Memory B cell (primary cell): ENCODE measurements around the gene ATXN7L1.
A peak's percentile ranks its signal among the peaks of the same experiment; 100 is the strongest.

Experiments used
- ATAC-seq: fragments of 150-1000 bp; cut with Tn5 transposase; 2 replicates; pipeline ENCODE4 v1.10.0; 2021; ENCODE audit warnings: low read depth, mild to moderate bottlenecking, moderate library complexity
- DNase-seq, 2 donors: peaks; one replicate each; pipeline ENCODE4 v3.0.0; 2022; ENCODE audit warnings: low spot score in 2 of 2
- H3K27ac Mint-ChIP-seq: one replicate; pipeline ENCODE4 v1.8.0; 2022; ENCODE audit warnings: mild to moderate bottlenecking, moderate library complexity, mixed read lengths
- H3K27me3 Mint-ChIP-seq: one replicate; pipeline ENCODE4 v1.8.0; 2022; ENCODE audit warnings: mixed read lengths
- H3K36me3 Mint-ChIP-seq: one replicate; pipeline ENCODE4 v1.8.0; 2022; ENCODE audit warnings: mild to moderate bottlenecking, mixed read lengths
- H3K4me1 Mint-ChIP-seq: one replicate; pipeline ENCODE4 v1.8.0; 2022; ENCODE audit warnings: mixed read lengths
- H3K4me3 Mint-ChIP-seq: one replicate; pipeline ENCODE4 v1.8.0; 2022; ENCODE audit warnings: mild to moderate bottlenecking, moderate library complexity, mixed read lengths
- H3K9me3 Mint-ChIP-seq: one replicate; pipeline ENCODE4 v1.8.0; 2022; ENCODE audit warnings: mixed read lengths

ATXN7L1 gene

GRCh38 chr7:105693576-105693975 lies 182.8 kb downstream of the ATXN7L1 start:
- H3K9me3 Mint-ChIP-seq, result peaks cover 6% of the 10 kb centered on the region
- DNase-seq (no peak), ATAC-seq (no peak)
- peaks cover 25% of the 10 kb centered on the region for H3K4me1 Mint-ChIP-seq
- no peaks in the 10 kb centered on the region for H3K27me3 Mint-ChIP-seq
- no peak overlapping the region for H3K4me3 Mint-ChIP-seq
- peak overlapping the region; percentile 36 for H3K27ac Mint-ChIP-seq
- no peaks in the 10 kb centered on the region for H3K36me3 Mint-ChIP-seq

DNA sequence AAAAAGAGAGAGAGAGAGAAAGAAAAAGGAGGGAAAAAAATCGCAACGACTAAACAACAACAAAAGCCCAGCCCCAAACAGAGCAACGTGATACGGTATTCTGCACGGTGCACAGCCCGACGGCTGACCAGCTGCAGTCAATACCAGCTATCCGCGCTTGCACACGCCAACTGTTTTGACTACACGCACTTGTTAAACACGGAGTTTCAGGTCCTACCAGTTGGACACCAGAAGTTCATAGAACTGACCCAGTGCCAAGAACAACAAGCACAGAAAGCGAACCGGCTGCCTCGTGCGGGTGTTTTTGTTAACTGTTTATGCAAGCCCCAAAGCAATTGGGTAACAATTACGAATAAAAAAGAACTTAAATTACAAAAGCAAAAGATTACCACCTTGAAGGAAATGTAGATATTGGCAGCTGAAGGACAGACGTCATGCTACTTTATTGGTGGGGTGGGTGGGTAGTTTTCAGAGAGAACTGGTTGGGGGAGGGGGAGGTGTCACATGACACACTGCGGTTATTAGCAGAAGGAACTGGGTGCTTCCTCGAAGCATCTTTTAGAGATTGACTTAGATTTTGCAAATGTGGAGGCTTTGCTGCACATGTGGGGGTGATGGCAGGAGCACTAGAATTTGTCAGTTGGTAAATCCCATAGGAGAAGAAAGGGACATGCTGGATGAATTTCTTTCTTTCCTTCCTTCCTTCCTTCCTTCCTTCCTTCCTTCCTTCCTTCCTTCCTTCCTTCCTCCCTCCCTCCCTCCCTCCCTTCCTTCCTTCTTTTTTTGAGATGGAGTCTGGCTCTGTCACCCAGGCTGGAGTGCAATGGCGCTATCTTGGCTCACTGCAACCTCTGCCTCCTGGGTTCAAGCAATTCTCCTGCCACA lies 184.5 kb downstream of the ATXN7L1 start:
- Mint-ChIP-seq H3K9me3 (peaks cover 4% of the 10 kb centered on the region), H3K4me1 (peaks cover 32% of the 10 kb centered on the region), H3K27ac (peak overlapping the region; percentile 98), H3K36me3 (no peaks in the 10 kb centered on the region), H3K27me3 (no peaks in the 10 kb centered on the region), H3K4me3 (peak overlapping the region; percentile 97)
- ATAC-seq (peak; percentile 84), DNase-seq (peak; percentile 63 to 77)

GRCh38 chr7:105691082-105691679 lies 185.2 kb downstream of the ATXN7L1 start:
- peak overlapping the region; percentile 98 for H3K27ac Mint-ChIP-seq
- H3K4me3 Mint-ChIP-seq, result peak overlapping the region; percentile 97
- no peaks in the 10 kb centered on the region for H3K27me3 Mint-ChIP-seq
- no peaks in the 10 kb centered on the region for H3K36me3 Mint-ChIP-seq
- H3K4me1 Mint-ChIP-seq, result peaks cover 34% of the 10 kb centered on the region
- peak; percentile 20 to 34 for DNase-seq
- H3K9me3 Mint-ChIP-seq, result no peaks in the 10 kb centered on the region
- ATAC-seq, result peak; percentile 35

DNA sequence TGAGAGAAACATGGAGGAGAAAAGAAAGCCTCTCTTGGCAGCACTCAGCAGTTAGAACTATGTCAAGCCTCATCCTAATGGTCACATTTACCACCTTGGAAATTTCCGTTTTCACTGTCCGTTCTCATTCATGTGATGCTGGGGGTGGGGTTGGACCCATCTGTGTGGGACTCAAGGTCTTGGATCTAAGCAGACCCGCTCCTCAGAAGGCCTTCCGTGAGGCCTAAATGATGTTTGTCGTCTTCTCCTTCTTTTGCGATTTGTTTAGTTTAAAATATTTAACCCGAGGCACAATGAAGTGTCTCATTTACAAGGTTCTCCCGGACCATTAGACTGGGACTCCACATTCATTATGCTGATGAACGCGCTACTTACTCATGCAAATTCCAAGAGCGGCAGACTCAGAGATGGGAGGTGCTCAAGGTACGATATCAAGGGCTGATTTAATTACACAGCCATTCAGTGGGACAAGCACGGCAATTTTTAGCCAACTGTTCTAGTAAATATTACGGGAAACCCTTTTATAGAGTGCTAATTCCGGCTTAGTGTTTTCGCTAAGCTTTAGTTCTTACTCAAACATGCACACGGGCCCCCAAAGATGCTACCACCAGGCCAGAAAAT lies 186.0 kb downstream of the ATXN7L1 start:
- Mint-ChIP-seq H3K4me3 (peak overlapping the region; percentile 97), H3K27ac (peak overlapping the region; percentile 98), H3K36me3 (no peaks in the 10 kb centered on the region), H3K4me1 (peaks cover 34% of the 10 kb centered on the region), H3K27me3 (no peaks in the 10 kb centered on the region), H3K9me3 (no peaks in the 10 kb centered on the region)
- DNase-seq, result no peak
- no peak for ATAC-seq

DNA sequence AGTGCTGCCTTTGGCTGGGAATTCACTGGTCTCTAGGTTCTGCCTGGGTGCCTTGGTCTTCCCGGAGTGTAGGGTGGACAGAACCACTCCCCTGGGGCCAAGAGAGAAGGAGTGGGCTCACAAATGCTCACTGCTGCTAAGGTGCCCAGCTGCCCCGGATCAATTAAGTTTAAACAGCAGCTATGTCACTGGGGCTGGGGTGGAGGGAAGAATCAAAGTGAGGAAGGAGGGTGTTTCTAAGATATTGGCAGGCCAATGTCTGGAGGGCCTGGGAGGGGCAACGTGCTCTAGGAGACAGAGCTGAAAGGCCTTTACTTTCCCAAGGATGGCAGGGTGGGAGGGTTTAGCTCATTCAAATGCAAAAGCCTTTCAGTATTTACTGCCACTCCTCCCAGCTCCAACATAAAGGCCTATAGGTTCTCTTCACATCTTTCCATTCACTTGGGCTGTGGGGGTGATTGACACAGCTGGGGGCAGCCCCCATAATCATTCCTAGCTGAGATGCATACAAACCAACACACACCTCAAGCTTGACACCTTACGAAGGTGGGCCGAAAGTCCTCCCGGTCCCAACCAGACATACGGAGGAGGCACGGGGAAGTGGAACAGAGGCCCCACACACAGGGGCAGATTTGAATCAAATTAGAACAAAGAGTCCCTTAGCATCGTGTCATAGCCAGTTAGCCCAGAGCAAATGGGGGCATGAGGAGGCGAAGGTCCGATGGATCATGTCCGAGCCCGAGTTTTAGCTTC lies 187.2 kb downstream of the ATXN7L1 start:
- H3K27ac Mint-ChIP-seq, result peak overlapping the region; percentile 98
- no peaks in the 10 kb centered on the region for H3K27me3 Mint-ChIP-seq
- peaks cover 39% of the 10 kb centered on the region for H3K4me1 Mint-ChIP-seq
- H3K36me3 Mint-ChIP-seq, result peaks cover 6% of the 10 kb centered on the region
- ATAC-seq (no peak), DNase-seq (no peak)
- no peak overlapping the region for H3K4me3 Mint-ChIP-seq
- H3K9me3 Mint-ChIP-seq, result no peaks in the 10 kb centered on the region

DNA sequence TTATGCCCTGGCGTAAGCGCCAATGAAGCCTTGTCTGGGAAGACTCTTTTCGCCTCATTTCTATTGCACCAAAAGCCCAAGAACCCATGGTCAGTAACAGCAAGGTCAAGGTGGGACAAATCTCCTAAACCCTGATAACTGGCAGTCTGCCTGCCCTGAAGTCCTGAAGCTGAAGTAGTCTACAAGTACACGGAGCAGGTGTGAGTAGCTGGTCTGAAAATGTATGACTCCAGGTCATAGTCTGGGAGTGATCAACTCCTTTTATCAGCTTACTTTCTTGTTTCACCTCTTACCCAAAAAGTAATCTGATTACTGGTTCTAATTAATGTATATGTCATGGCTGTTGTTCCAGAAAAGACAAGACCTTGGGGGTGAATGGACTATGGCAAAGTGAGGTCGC lies 187.8 kb downstream of the ATXN7L1 start:
- no peak overlapping the region for H3K4me3 Mint-ChIP-seq
- peak overlapping the region; percentile 98 for H3K27ac Mint-ChIP-seq
- peaks cover 11% of the 10 kb centered on the region for H3K36me3 Mint-ChIP-seq
- no peaks in the 10 kb centered on the region for H3K27me3 Mint-ChIP-seq
- peaks cover 38% of the 10 kb centered on the region for H3K4me1 Mint-ChIP-seq
- no peaks in the 10 kb centered on the region for H3K9me3 Mint-ChIP-seq
- no peak for DNase-seq
- no peak for ATAC-seq

GRCh38 chr7:105685161-105685560 lies 191.2 kb downstream of the ATXN7L1 start:
- Mint-ChIP-seq H3K4me3 (no peak overlapping the region), H3K4me1 (peaks cover 33% of the 10 kb centered on the region), H3K27ac (peak overlapping the region; percentile 7), H3K36me3 (peaks cover 20% of the 10 kb centered on the region), H3K9me3 (no peaks in the 10 kb centered on the region), H3K27me3 (no peaks in the 10 kb centered on the region)
- no peak for ATAC-seq
- no peak for DNase-seq

DNA sequence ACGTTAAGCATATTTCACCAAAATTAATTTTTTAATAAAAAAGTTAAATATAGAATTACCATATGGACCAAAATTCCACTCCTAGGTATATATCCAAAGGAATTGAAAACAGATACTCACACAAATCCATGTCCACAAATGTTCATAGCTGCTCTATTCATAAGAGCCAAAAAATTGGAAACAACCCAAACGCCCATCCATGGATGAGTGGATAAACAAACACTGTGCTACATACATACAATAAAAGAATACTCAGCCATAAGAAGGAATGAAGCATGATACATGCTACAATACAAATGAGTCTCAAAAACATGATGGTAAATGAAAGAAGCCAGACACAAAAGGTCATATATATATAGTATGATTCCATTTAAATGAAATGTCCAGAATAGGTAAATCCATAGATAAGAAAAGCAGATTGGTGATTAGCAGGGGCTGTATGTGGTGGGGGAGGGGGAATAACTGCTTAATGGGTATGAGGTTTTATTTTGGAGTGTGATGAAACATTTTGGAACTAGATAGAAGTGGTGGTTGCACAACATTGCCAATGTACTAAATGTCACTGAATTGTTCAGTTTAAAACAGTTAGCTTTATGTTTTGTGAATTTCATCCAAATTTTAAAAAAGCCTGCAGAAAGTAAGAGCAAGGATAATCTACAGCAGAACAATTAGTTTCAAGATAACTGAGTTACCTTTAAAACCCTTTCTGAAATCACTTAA lies 193.9 kb downstream of the ATXN7L1 start:
- no peak overlapping the region for H3K27ac Mint-ChIP-seq
- H3K4me1 Mint-ChIP-seq, result peaks cover 38% of the 10 kb centered on the region
- peaks cover 22% of the 10 kb centered on the region for H3K36me3 Mint-ChIP-seq
- no peak overlapping the region for H3K4me3 Mint-ChIP-seq
- no peaks in the 10 kb centered on the region for H3K9me3 Mint-ChIP-seq
- H3K27me3 Mint-ChIP-seq, result no peaks in the 10 kb centered on the region
- DNase-seq (no peak), ATAC-seq (no peak)

DNA sequence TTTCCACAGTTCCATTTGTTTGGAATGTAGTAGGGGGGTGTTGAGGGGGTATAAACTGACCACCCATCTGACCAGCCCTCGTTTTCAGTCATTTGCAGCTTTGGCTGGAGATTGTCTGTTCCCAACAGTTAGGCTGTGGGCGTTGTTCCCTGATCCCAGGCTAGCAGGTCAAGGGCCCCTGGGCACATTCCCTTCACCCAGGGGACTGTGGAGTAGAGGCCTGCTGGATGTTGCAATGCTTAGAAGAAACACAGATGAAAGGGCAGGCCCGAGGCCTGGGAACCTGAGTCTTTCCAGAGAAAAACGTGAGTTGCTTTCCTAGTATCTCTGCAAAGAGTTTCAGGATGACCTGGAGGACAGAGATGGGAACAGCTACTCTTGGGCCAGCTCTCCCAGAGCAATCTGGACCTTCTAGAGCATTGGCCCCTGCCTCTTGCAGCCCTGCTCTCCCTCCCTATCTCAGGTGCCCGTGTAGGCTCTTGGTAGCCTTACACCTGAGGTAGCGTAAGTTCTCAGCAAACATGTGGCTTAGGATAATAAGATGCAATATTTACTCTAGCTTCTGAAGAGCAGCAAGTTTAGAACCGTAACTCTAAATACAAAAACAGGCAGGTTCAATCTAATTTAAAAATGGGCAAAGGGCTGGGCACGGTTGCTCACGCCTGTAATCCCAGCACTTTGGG lies 195.8 kb downstream of the ATXN7L1 start:
- DNase-seq, result no peak
- no peaks in the 10 kb centered on the region for H3K27me3 Mint-ChIP-seq

DNA sequence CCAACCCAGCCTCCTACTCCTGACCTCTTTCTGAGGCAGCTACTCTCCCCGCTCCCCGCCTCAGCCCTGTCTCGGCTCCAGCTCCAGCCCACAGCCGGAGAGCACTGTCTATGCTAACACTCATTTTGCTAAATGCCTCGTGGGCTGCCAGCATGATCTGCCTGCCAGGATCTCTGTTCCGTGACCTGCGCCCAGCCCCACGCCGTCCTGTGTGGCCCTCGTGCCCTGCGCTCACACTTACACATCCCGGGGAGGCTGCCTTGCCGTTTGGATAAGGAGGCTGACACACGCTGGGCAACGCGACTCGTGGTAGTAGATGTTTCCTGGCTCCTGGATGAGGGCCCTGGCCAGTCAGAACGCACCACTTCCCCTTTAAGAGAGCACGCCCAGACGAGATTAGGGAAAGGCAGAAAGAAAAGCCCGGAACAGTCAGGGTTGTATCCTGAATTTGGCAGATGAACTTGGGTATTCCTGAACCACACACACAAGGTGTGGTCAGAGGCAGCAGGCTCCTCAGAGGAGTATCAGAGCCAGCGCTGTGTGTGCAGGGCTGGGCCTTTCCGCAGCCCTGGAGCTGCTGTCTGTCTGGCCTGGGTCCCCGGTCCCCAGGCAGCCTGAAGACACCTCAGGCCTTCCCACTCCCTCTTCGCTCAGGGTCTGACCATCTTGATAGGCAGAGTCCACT lies 197.4 kb downstream of the ATXN7L1 start:
- H3K27ac Mint-ChIP-seq, result peak overlapping the region; percentile 92
- peaks cover 51% of the 10 kb centered on the region for H3K4me1 Mint-ChIP-seq
- DNase-seq, result peak; percentile 12 to 41
- peaks cover 13% of the 10 kb centered on the region for H3K36me3 Mint-ChIP-seq
- no peaks in the 10 kb centered on the region for H3K27me3 Mint-ChIP-seq
- H3K9me3 Mint-ChIP-seq, result no peaks in the 10 kb centered on the region
- peak overlapping the region; percentile 90 for H3K4me3 Mint-ChIP-seq
- ATAC-seq, result peak; percentile 47

More for the DNA sequence above, 195.8 kb downstream of the ATXN7L1 start:
- Mint-ChIP-seq H3K4me1 (peaks cover 46% of the 10 kb centered on the region), H3K4me3 (no peak overlapping the region), H3K27ac (peak overlapping the region; percentile 58), H3K36me3 (peaks cover 22% of the 10 kb centered on the region), H3K9me3 (no peaks in the 10 kb centered on the region)
- no peak for ATAC-seq

DNA sequence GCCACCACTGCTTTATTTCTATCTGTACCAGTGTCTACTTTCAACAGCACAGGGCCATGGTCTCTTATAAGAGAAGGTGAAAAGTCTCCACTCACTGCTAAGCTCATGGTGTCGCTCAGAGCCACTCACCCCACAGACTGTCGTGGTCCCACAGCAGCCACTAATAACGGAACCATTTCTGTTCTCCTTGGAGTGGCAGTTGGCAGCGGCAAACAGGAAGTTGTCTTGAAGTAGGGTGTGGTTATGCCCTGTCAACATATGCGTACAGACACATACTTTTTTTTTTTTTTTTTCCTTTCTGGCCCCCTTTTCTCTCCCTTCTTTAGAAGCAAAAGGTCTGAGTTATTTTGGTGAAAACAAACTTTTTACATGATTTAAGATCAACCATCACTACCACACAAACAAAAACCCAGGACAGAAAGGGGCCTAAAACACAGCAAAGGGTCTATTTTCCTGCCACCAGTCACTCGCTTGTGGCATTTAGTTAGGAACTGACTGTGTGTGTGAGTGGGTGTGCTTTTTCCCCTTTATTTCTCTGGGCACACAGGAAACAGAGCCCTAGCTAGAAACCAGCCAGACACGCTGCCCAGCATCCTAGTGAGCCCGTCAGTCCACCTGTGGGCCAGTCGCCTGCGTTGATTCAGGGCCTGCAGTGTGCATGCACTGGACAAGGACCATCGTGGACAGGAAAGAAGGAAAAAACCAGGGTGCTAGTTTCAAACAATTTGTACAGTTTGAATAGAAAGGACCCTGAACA lies 198.4 kb downstream of the ATXN7L1 start:
- Mint-ChIP-seq H3K9me3 (no peaks in the 10 kb centered on the region), H3K4me3 (peak overlapping the region; percentile 90), H3K27ac (peak overlapping the region; percentile 92), H3K36me3 (peaks cover 9% of the 10 kb centered on the region), H3K4me1 (peaks cover 46% of the 10 kb centered on the region), H3K27me3 (no peaks in the 10 kb centered on the region)
- ATAC-seq (peak; percentile 93), DNase-seq (peak in 1 of 2 donors; percentile 55)

DNA sequence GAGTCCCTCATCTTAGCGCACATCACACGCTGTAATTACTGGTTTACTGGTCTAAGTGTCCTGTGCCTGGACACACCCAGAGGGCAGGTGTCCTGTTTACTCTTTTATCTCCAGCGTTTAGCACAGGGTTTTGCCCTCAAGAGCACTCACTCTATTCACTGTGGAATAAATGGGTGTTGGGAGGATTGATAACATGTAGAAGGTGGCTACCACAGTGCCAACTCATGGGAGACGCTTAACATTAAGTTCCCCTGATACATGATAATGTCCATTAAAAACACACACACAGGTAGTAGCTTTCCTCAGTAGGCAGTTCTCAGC lies 199.0 kb downstream of the ATXN7L1 start:
- H3K36me3 Mint-ChIP-seq, result peaks cover 9% of the 10 kb centered on the region
- ATAC-seq, result no peak
- H3K27ac Mint-ChIP-seq, result peak overlapping the region; percentile 92
- DNase-seq, result no peak
- peak overlapping the region; percentile 90 for H3K4me3 Mint-ChIP-seq
- H3K9me3 Mint-ChIP-seq, result no peaks in the 10 kb centered on the region
- peaks cover 42% of the 10 kb centered on the region for H3K4me1 Mint-ChIP-seq
- no peaks in the 10 kb centered on the region for H3K27me3 Mint-ChIP-seq
